Ovary (tissue), 3 donors: ENCODE data around the gene PPIH.

Experiments used
- EP300 ChIP-seq: sonication (generic); formaldehyde crosslinking; IDR thresholded peaks from one replicate; pipeline ENCODE4 v1.6.1; 2017; ENCODE audit warnings: antibody characterized with exemption
- POLR2A ChIP-seq: fragments of 450-650 bp; IDR thresholded peaks from one replicate; pipeline ENCODE4 v1.6.1; 2017; ENCODE audit warnings: antibody characterized with exemption, mild to moderate bottlenecking, moderate library complexity
- TF ChIP-seq, protein P1 (sequence below), 3 donors: fragments of 450-650 bp in 2 of 3; fragments of 200-600 bp in 1 of 3; IDR thresholded peaks; one replicate each; pipeline versions ENCODE4 v1.5.1 to v1.8.0; 2016 to 2022; ENCODE audit warnings: antibody characterized with exemption in 3 of 3, mild to moderate bottlenecking in 1 of 3
- donor health status: DM: no; HTN: no; CAD: no.

DNA sequence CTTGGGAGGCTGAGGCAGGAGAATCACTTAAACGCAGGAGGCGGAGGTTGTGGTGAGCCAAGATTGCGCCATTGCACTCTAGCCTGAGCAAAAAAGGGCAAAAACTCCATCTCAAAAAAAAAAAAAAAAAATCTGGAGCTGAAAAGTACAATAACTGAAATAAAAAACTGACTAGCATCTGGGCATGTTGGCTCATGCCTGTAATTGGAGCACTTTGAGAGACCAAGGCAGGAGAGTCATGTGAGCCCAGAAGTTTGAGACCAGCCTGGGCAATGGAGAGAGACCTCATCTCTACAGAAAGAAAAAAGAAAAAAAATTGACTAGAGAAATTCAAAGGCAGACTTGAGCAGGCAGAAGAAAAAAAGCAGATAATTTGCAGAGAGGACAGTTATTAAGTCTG, 63.7 kb downstream of the PPIH start:
- TF ChIP-seq, protein P1, sequence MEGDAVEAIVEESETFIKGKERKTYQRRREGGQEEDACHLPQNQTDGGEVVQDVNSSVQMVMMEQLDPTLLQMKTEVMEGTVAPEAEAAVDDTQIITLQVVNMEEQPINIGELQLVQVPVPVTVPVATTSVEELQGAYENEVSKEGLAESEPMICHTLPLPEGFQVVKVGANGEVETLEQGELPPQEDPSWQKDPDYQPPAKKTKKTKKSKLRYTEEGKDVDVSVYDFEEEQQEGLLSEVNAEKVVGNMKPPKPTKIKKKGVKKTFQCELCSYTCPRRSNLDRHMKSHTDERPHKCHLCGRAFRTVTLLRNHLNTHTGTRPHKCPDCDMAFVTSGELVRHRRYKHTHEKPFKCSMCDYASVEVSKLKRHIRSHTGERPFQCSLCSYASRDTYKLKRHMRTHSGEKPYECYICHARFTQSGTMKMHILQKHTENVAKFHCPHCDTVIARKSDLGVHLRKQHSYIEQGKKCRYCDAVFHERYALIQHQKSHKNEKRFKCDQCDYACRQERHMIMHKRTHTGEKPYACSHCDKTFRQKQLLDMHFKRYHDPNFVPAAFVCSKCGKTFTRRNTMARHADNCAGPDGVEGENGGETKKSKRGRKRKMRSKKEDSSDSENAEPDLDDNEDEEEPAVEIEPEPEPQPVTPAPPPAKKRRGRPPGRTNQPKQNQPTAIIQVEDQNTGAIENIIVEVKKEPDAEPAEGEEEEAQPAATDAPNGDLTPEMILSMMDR (IDR thresholded peaks at IDR 0.05): no peak
- TF ChIP-seq POLR2A (no peak), EP300 (no peak)
